Endothelial cell of umbilical vein (primary cell): ENCODE measurements around the gene TBC1D24. TPM values are rescaled to one million over a fixed set of nuclear protein-coding genes. Genes with fewer than 3 reads are reported as not detected.

Source experiments
- BruUV-seq: library from RNA; stranded (reverse); fragments of 400-500 nt; replicated peaks from 2 replicates; lab custom pipeline; 2021; lab: Mats Ljungman, UMichigan
- CTCF ChIA-PET: fragments of 300-600, 350-600 bp; sonication (Branson Sonifier 250); formaldehyde crosslinking; loops from one replicate; lab custom pipeline; 2021; ENCODE audit warnings: antibody characterized with exemption, inconsistent platforms; lab: Charles Lee
- POLR2A ChIA-PET: fragments of 300-600, 350-600 bp; sonication (Branson Sonifier 250); formaldehyde crosslinking; loops from one replicate; lab custom pipeline; 2021; ENCODE audit warnings: antibody characterized with exemption, inconsistent platforms; lab: Charles Lee
- DNase-seq: peaks from one replicate; pipeline ENCODE4 v3.0.0-alpha.2; 2011; ENCODE audit warnings: low read depth, low spot score
- FAIRE-seq: peaks from 2 replicates; lab custom pipeline; 2011; peaks lifted over from hg19 to GRCh38; lab: Jason Lieb, UNC
- H2AFZ ChIP-seq: 2 replicates; pipeline ENCODE4 v1.6.0; 2012; ENCODE audit warnings: low read depth, low read length, control low read depth, inconsistent platforms
- H3K27ac ChIP-seq: 2 replicates; pipeline ENCODE4 v1.5.1; 2011; ENCODE audit warnings: low read depth, mild to moderate bottlenecking, control low read depth, low read length, moderate library complexity; ENCODE audit not compliant: insufficient read depth
- H3K27me3 ChIP-seq, 2 experiments: 2 replicates each; pipeline versions ENCODE4 v1.6.0 to v1.6.1; 2011; ENCODE audit warnings: low read length in 2 of 2, mixed read lengths in 1 of 2; ENCODE audit not compliant: control insufficient read depth in 2 of 2, insufficient read depth in 2 of 2
- H3K36me3 ChIP-seq, 2 experiments: 2 replicates in 1 of 2; 3 replicates in 1 of 2; pipeline ENCODE4 v1.5.1; 2011; ENCODE audit warnings: low read length in 2 of 2, mild to moderate bottlenecking in 1 of 2, moderate library complexity in 1 of 2; ENCODE audit not compliant: control insufficient read depth in 2 of 2, insufficient read depth in 2 of 2; ENCODE audit errors: extremely low read depth in 1 of 2
- H3K4me1 ChIP-seq: 3 replicates; pipeline ENCODE4 v1.5.1; 2011; ENCODE audit warnings: mild to moderate bottlenecking, low read length; ENCODE audit not compliant: control insufficient read depth, insufficient read depth; ENCODE audit errors: extremely low read depth
- H3K4me2 ChIP-seq: 2 replicates; pipeline ENCODE4 v1.6.1; 2011; ENCODE audit warnings: low read length, control low read depth, mixed read lengths; ENCODE audit not compliant: insufficient read depth
- H3K4me3 ChIP-seq, 3 experiments: fragments of 200-600 bp in 1 of 3; sonication (generic), shearing (Covaris generic) in 1 of 3; replicated peaks in 1 of 3; 2 replicates each; pipeline ENCODE4 v1.5.1; 2011 to 2016; ENCODE audit warnings: control low read depth in 3 of 3, low read length in 3 of 3, mild to moderate bottlenecking in 2 of 3, inconsistent platforms in 1 of 3, low read depth in 1 of 3, moderate library complexity in 1 of 3; ENCODE audit not compliant: insufficient read depth in 1 of 3
- H3K79me2 ChIP-seq: 2 replicates; pipeline ENCODE4 v1.6.0; 2012; ENCODE audit warnings: low read length, inconsistent platforms; ENCODE audit not compliant: control insufficient read depth, insufficient read depth
- H3K9ac ChIP-seq: replicated peaks from 2 replicates; pipeline ENCODE3; 2011; ENCODE audit warnings: low read length, control low read depth; ENCODE audit not compliant: insufficient read depth; ENCODE audit errors: extremely low read depth
- H3K9me1 ChIP-seq: replicated peaks from 3 replicates; pipeline ENCODE4 v1.6.0; 2011; ENCODE audit warnings: mild to moderate bottlenecking, low read length; ENCODE audit not compliant: control insufficient read depth, insufficient read depth; ENCODE audit errors: extremely low read depth
- H3K9me3 ChIP-seq: replicated peaks from 2 replicates; pipeline ENCODE4 v1.5.1; 2012; ENCODE audit warnings: low read length, inconsistent platforms; ENCODE audit not compliant: control insufficient read depth, insufficient read depth
- H4K20me1 ChIP-seq: replicated peaks from 2 replicates; pipeline ENCODE3; 2011; ENCODE audit warnings: mild to moderate bottlenecking, low read length; ENCODE audit not compliant: control insufficient read depth, insufficient read depth; ENCODE audit errors: extremely low read depth
- CTCF ChIP-seq, 2 donors: IDR thresholded peaks; 1 replicate in 1 of 2; 2 replicates in 1 of 2; pipeline ENCODE4 v1.5.1; 2011; ENCODE audit warnings: low read length in 2 of 2, mild to moderate bottlenecking in 2 of 2, moderate library complexity in 2 of 2, control low read depth in 1 of 2, inconsistent platforms in 1 of 2, low read depth in 1 of 2; ENCODE audit not compliant: insufficient read depth in 1 of 2; ENCODE audit errors: extremely low read depth in 1 of 2
- EZH2 ChIP-seq: IDR thresholded peaks from 2 replicates; pipeline ENCODE4 v1.6.1; 2012; ENCODE audit warnings: borderline replicate concordance, low read depth, mild to moderate bottlenecking, moderate library complexity, low read length, inconsistent platforms; ENCODE audit not compliant: severe bottlenecking
- FOS ChIP-seq: IDR thresholded peaks from 2 replicates; pipeline ENCODE4 v1.6.1; 2011; ENCODE audit warnings: mild to moderate bottlenecking, low read length, moderate library complexity, borderline replicate concordance; ENCODE audit not compliant: insufficient read depth
- GATA2 ChIP-seq: IDR thresholded peaks from 2 replicates; pipeline ENCODE4 v1.7.0; 2011; ENCODE audit warnings: low read depth, mild to moderate bottlenecking, moderate library complexity, mixed read lengths, low read length; ENCODE audit not compliant: insufficient read length, insufficient read depth
- JUN ChIP-seq: IDR thresholded peaks from 2 replicates; pipeline ENCODE4 v1.6.1; 2011; ENCODE audit warnings: borderline replicate concordance, low read depth; ENCODE audit not compliant: insufficient read length, insufficient read depth
- MAX ChIP-seq: IDR thresholded peaks from 2 replicates; pipeline ENCODE4 v1.6.1; 2011; ENCODE audit not compliant: insufficient read depth, insufficient read length
- MYC ChIP-seq: IDR thresholded peaks from one replicate; pipeline ENCODE4 v1.6.1; 2011; ENCODE audit warnings: mild to moderate bottlenecking, low read depth, low read length
- POLR2A ChIP-seq: IDR thresholded peaks from 2 replicates; pipeline ENCODE4 v1.6.1; 2012; ENCODE audit warnings: low read depth, mild to moderate bottlenecking, control low read depth, low read length
- POLR2AphosphoS5 ChIP-seq: IDR thresholded peaks from 2 replicates; pipeline ENCODE4 v1.6.1; 2012; ENCODE audit warnings: low read depth, mild to moderate bottlenecking, control low read depth, low read length, moderate library complexity; ENCODE audit not compliant: insufficient read depth
- dilution Hi-C: fragments of 300-500 bp; cut with MboI; formaldehyde crosslinking; loops from one replicate; pipeline ENCODE4 v1.15.0; 2019; ENCODE audit warnings: low sequenced_read_pairs; ENCODE audit not compliant: extremely low pct_ligation_motif_present
- intact Hi-C: fragments of 100-400 bp; cut with micrococcal nuclease; formaldehyde crosslinking; loops from one replicate; pipeline ENCODE4 v1.10.0; 2022
- polyA plus RNA-seq, 4 experiments: library from polyadenylated mRNA; depleted of rRNA in 3 of 4; stranded (reverse) in 3 of 4; unstranded in 1 of 4; fragments of >200 nt; gene quantifications; 2 replicates each; pipeline versions ENCODE4 v1.2.1 to v1.2.3, GENCODE V29; 2011 to 2012; ENCODE audit warnings: missing spikeins in 1 of 4
- total RNA-seq: library from RNA; stranded (reverse); gene quantifications from 2 replicates; pipeline ENCODE4 v1.2.3, GENCODE V29; 2021

TBC1D24 gene
- total and polyA plus RNA-seq, 2 donors (not counting 3 experiments of a cell fraction or from before 2014, with no cell fraction given), result 8.1 to 22.8 TPM

GRCh38 chr16:2489581-2489980, 14.7 kb downstream of the TBC1D24 start:
- Histone ChIP-seq H3K27me3 (no peaks in the 10 kb centered on the region), H3K9me3 (no peaks in the 10 kb centered on the region), H4K20me1 (no peaks in the 10 kb centered on the region), H3K36me3 (no peaks in the 10 kb centered on the region), H3K4me2 (no peak overlapping the region), H3K27ac (no peak overlapping the region), H3K9ac (no peak overlapping the region), H2AFZ (no peak overlapping the region), H3K4me3 (no peak overlapping the region), H3K4me1 (no peaks in the 10 kb centered on the region), H3K79me2 (peaks cover 6% of the 10 kb centered on the region), H3K9me1 (no peaks in the 10 kb centered on the region)
- intact Hi-C loops (no loop called here), dilution Hi-C loops (no loop called here)
- FAIRE-seq (no peak), DNase-seq (no peak)
- CTCF ChIA-PET, result interaction anchor here (2.4 kb wide), 1 partner anchor 12 kb away, joined by 14 read pairs; no protein-coding TSS in a partner anchor
- POLR2A ChIA-PET, result interaction anchor here (0.7 kb wide), 1 partner anchor 17 kb away, joined by 3 read pairs; no protein-coding TSS in a partner anchor
- no TSS peak for BruUV-seq
- TF ChIP-seq POLR2A, result no peak
- TF ChIP-seq MAX, result no peak

- Histone ChIP-seq H3K9me1 (no peaks in the 10 kb centered on the region), H2AFZ (no peak overlapping the region), H3K4me2 (no peak overlapping the region), H3K4me3 (no peak overlapping the region), H3K36me3 (no peaks in the 10 kb centered on the region), H3K27me3 (no peaks in the 10 kb centered on the region), H4K20me1 (no peaks in the 10 kb centered on the region), H3K27ac (no peak overlapping the region), H3K9ac (no peak overlapping the region), H3K9me3 (no peaks in the 10 kb centered on the region), H3K79me2 (peaks cover 6% of the 10 kb centered on the region), H3K4me1 (no peaks in the 10 kb centered on the region)
- POLR2A ChIA-PET, result no interaction called here
- FAIRE-seq, result no peak
- dilution Hi-C loops, result no loop called here
- TF ChIP-seq POLR2AphosphoS5 (no peak), EZH2 (no peak), JUN (no peak), CTCF (IDR thresholded peaks at IDR 0.05; ENCODE audit: extremely low read depth in 1 of 2, insufficient read depth in 1 of 2, low read depth in 1 of 2, low read length in 2 of 2) (no peak), GATA2 (no peak), MAX (no peak), FOS (no peak), POLR2A (no peak), MYC (no peak)
- no TSS peak for BruUV-seq
- no peak for DNase-seq
- intact Hi-C loops, result no loop called here
- CTCF ChIA-PET, result interaction anchor here (1.6 kb wide), 1 partner anchor 11 kb away, joined by 8 read pairs; no protein-coding TSS in a partner anchor
Measured at GRCh38 chr16:2490190-2491105, 15.5 kb downstream of the TBC1D24 start.
